ENCODE results near the gene CDK10. TPM values are rescaled to one million over a fixed set of nuclear protein-coding genes. Genes with fewer than 3 reads are reported as not detected.
"Not testable (repeated sequence)": the region's sequence is repeated elsewhere in the genome, so short reads cannot be mapped to it uniquely, and the experiment has no call there.

CDK10 gene
- total RNA-seq, 1 experiment from 2014 or later, result 76.6 TPM

- Histone ChIP-seq H4K20me1 (ENCODE audit: insufficient read depth) (no peaks in the 10 kb centered on the region), H3K27me3 (ENCODE audit: insufficient read depth, low read depth) (no peaks in the 10 kb centered on the region), H3K4me3 (no peak overlapping the region), H2AFZ (no peak overlapping the region), H3K36me3 (ENCODE audit: low read depth) (no peaks in the 10 kb centered on the region), H3F3A (ENCODE audit: insufficient read depth, low read depth) (peaks cover 7% of the 10 kb centered on the region; the same call in 1 of the 2 replicates), H3K27ac (no peak overlapping the region), H3K9me2 (ENCODE audit: insufficient read depth) (no peaks in the 10 kb centered on the region), H3K4me1 (replicated peaks; ENCODE audit: insufficient read depth) (0 out of 2 replicates have a peak, but pooled peaks cover 4% of the 10 kb centered on the region), H3K79me2 (ENCODE audit: low read depth) (no peaks in the 10 kb centered on the region), H3K9me3 (ENCODE audit: insufficient read depth, low read depth) (no peaks in the 10 kb centered on the region), H3K4me2 (no peak overlapping the region)
- ChIA-PET CTCF (no interaction called here), POLR2A (ENCODE audit: unreplicated experiment) (no interaction called here)
- DNase-seq, result no peak
- no peak for TF ChIP-seq CTCF (conservative IDR thresholded peaks at IDR 0.05)
- TF ChIP-seq EZH2 (IDR thresholded peaks at IDR 0.05; ENCODE audit: low read depth), result no peak
- intact Hi-C loops (cut with micrococcal nuclease; ENCODE audit: unreplicated experiment), result no loop called here
- BruUV-seq (replicated peaks), result no TSS peak
Observed at GRCh38 chr16:89669755-89670154, 16.7 kb upstream of the CDK10 start.

- H3K27me3 ChIP-seq (ENCODE audit: insufficient read depth, low read depth), result no peaks in the 10 kb centered on the region
- no peaks in the 10 kb centered on the region for H3K79me2 ChIP-seq (ENCODE audit: low read depth)
- H3K4me2 ChIP-seq, result no peak overlapping the region
- H3K4me1 ChIP-seq (replicated peaks; ENCODE audit: insufficient read depth), result 0 out of 2 replicates have a peak, but pooled peaks cover 4% of the 10 kb centered on the region
- H3K9me2 ChIP-seq (ENCODE audit: insufficient read depth), result no peaks in the 10 kb centered on the region
- H3K9me3 ChIP-seq (ENCODE audit: insufficient read depth, low read depth), result no peaks in the 10 kb centered on the region
- TF ChIP-seq EZH2 (IDR thresholded peaks at IDR 0.05; ENCODE audit: low read depth) (no peak), CTCF (conservative IDR thresholded peaks at IDR 0.05) (no peak)
- H3K4me3 ChIP-seq, result no peak overlapping the region
- intact Hi-C loops (cut with micrococcal nuclease; ENCODE audit: unreplicated experiment), result no loop called here
- CTCF ChIA-PET, result interaction anchor here (0.6 kb wide), 4 partner anchors 57 to 1169 kb away, joined by 3 to 16 read pairs (median 4); partner anchors contain the start of gene DPEP1
- H4K20me1 ChIP-seq (ENCODE audit: insufficient read depth), result no peaks in the 10 kb centered on the region
- H2AFZ ChIP-seq, result no peak overlapping the region
- H3F3A ChIP-seq (ENCODE audit: insufficient read depth, low read depth), result peaks cover 7% of the 10 kb centered on the region; the same call in 1 of the 2 replicates
- no TSS peak for BruUV-seq (replicated peaks)
- no peak for DNase-seq
- no peak overlapping the region for H3K27ac ChIP-seq
- POLR2A ChIA-PET (ENCODE audit: unreplicated experiment), result interaction anchor here (0.5 to 0.7 kb wide), 7 partner anchors 16 to 901 kb away, joined by 4 to 16 read pairs (median 6); partner anchors contain the start of genes CDK10 and TCF25
- no peaks in the 10 kb centered on the region for H3K36me3 ChIP-seq (ENCODE audit: low read depth)
Observed at GRCh38 chr16:89670496-89671431, 15.7 kb upstream of the CDK10 start.

- H3K27me3 ChIP-seq (ENCODE audit: insufficient read depth, low read depth); intact Hi-C loops (cut with micrococcal nuclease; ENCODE audit: unreplicated experiment); H3K36me3 ChIP-seq (ENCODE audit: low read depth); H3K9me3 ChIP-seq (ENCODE audit: insufficient read depth, low read depth); DNase-seq; H4K20me1 ChIP-seq (ENCODE audit: insufficient read depth); BruUV-seq (replicated peaks); H3K9me2 ChIP-seq (ENCODE audit: insufficient read depth); H3K4me1 ChIP-seq (replicated peaks; ENCODE audit: insufficient read depth); H3K79me2 ChIP-seq (ENCODE audit: low read depth); H3F3A ChIP-seq (ENCODE audit: insufficient read depth, low read depth); H3K4me3 ChIP-seq; H3K4me2 ChIP-seq; H2AFZ ChIP-seq; H3K27ac ChIP-seq: not testable (repeated sequence)
- ChIA-PET CTCF (interaction anchor here (0.6 kb wide), 4 partner anchors 58 to 1170 kb away, joined by 3 to 16 read pairs (median 4); partner anchors contain the start of gene DPEP1), POLR2A (ENCODE audit: unreplicated experiment) (interaction anchor here (0.6 to 0.7 kb wide), 5 partner anchors 15 to 902 kb away, joined by 4 to 16 read pairs (median 6); partner anchors contain the start of gene CDK10)
Observed at GRCh38 chr16:89671565-89671964, 14.9 kb upstream of the CDK10 start.

Data from PC-9 (cell line).